ENCODE data around the gene PYGO2.
A peak's percentile ranks its signal among the peaks of the same experiment; 100 is the strongest.

Gene PYGO2

DNA sequence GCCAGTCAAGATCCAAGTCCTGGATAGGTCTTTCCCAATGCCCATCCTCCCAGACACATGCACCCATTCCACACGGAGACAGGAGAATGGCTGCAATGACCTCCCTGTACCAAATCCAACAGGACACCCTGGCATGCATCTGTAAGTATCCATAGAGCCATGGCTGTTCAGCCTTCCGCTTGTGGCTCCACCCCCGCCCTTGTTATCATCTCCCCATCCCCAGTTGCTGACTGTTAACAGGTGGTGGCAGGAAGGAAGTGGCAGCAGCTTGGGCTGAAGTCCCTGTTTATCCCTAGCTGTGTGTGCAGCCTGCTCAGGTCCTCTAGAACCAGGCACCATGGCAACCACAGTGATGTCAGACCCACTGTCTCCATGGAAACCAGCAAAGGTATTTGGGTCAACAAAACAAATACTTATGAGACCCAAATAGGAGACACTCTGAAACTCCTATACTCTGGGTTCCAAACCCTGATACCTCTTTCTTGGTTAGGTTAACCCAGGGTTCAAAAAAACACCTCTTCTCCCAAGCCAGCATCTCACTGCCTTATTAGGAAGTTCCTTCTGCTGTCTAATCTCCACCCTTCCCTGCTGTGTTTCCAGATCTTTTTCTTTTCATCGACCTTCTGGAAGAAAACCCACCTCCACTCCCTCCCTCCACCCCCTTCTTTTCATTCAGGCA, 6.4 kb downstream of the PYGO2 start:
- H3K27me3 Mint-ChIP-seq, result no peaks in the 10 kb centered on the region
- H3K4me3 Mint-ChIP-seq, result peak overlapping the region; percentile 93 to 94
- H3K36me3 Mint-ChIP-seq, result peaks cover 12 to 15% of the 10 kb centered on the region in 2 donors
- no peaks in the 10 kb centered on the region for H3K9me3 Mint-ChIP-seq
- peaks cover 61 to 86% of the 10 kb centered on the region in 2 donors for H3K4me1 Mint-ChIP-seq
- DNase-seq (peak; percentile 64), ATAC-seq (replicated peaks) (peak; percentile 75 to 82)
- peak overlapping the region; percentile 96 for H3K27ac Mint-ChIP-seq

- ATAC-seq (replicated peaks), result no peak
- Mint-ChIP-seq H3K36me3 (peaks cover 9 to 13% of the 10 kb centered on the region in 2 donors), H3K27ac (peak overlapping the region; percentile 96)
Measured at GRCh38 chr1:154954541-154954940, 7.0 kb downstream of the PYGO2 start.

GRCh38 chr1:154953611-154954038, 8.0 kb downstream of the PYGO2 start:
- Mint-ChIP-seq H3K27me3 (no peaks in the 10 kb centered on the region), H3K4me1 (peaks cover 63 to 72% of the 10 kb centered on the region in 2 donors), H3K4me3 (peak overlapping the region in 1 of 2 donors; percentile 8), H3K36me3 (peaks cover 10% of the 10 kb centered on the region in 2 donors), H3K27ac (peak overlapping the region; percentile 88), H3K9me3 (no peaks in the 10 kb centered on the region)
- no peak for ATAC-seq (replicated peaks)
- no peak for DNase-seq

More at GRCh38 chr1:154954541-154954940, 7.0 kb downstream of the PYGO2 start:
- Mint-ChIP-seq H3K4me1 (peaks cover 61 to 80% of the 10 kb centered on the region in 2 donors), H3K27me3 (no peaks in the 10 kb centered on the region), H3K4me3 (peak overlapping the region in 1 of 2 donors; percentile 22), H3K9me3 (no peaks in the 10 kb centered on the region)
- no peak for DNase-seq

DNA sequence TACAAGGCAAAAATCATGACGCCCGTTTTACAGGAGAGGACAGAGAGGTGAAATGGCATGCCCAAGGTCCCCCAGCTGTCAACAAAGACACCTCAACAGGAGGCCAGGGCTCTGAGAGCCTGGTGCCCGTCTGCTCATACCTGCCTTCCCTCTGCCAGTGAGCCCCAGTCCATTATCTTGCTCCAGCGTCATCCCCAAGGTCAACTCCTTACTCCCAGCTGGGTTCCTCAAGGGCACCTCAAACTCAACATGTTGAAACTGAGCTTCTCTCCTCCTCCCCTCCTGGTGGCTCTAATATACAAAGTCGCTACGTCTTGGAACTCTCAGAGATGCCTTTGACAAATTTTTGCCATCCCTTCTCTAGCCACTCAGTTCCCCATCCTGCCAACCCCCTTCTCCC, 8.9 kb downstream of the PYGO2 start:
- DNase-seq, result no peak
- H3K27me3 Mint-ChIP-seq, result no peaks in the 10 kb centered on the region
- H3K27ac Mint-ChIP-seq, result peak overlapping the region; percentile 88
- peaks cover 7 to 11% of the 10 kb centered on the region in 2 donors for H3K36me3 Mint-ChIP-seq
- H3K4me3 Mint-ChIP-seq, result peak overlapping the region; percentile 2 to 22
- H3K9me3 Mint-ChIP-seq, result no peaks in the 10 kb centered on the region
- ATAC-seq (replicated peaks), result no peak
- peaks cover 62 to 74% of the 10 kb centered on the region in 2 donors for H3K4me1 Mint-ChIP-seq

DNA sequence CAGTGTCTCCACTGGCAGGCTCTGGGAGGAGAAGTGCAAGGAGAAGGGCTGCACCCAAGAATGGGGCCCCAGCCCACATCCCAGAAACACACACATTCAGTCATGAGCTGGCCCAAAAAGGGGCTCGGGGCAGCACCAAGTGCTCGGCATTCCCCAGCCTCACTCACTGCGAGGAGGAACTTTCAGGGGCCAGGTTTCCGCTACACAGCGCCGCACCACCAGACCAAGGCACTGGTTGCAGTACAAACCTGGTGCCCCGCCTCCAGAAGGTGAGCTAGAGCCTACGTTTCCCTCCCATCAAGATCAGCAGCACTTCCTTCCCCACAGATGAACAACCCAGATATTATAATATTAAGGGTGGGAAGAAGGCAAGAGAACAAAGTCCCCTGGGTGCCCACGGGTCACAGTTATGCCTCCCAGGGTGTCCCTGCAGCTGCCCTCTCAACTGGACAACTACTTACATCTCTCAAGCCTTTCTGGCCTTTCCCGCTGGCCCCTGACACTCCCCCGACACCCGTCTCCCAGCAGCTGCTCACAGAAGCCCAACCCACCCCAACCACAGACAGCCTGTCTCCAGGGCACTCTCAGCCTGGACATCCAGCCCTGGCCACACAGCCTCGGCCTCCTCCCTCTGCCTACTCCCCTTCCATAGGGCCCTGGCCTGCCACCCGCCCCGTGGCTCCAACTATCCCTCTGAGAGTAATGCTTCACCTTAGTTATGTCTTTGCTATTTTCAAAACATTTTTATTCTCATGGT, 9.5 kb downstream of the PYGO2 start:
- H3K36me3 Mint-ChIP-seq, result peaks cover 8 to 13% of the 10 kb centered on the region in 2 donors
- no peak for DNase-seq
- no peaks in the 10 kb centered on the region for H3K27me3 Mint-ChIP-seq
- peak overlapping the region; percentile 88 for H3K27ac Mint-ChIP-seq
- H3K4me3 Mint-ChIP-seq, result peak overlapping the region; percentile 63 to 69
- H3K9me3 Mint-ChIP-seq, result no peaks in the 10 kb centered on the region
- peaks cover 59 to 68% of the 10 kb centered on the region in 2 donors for H3K4me1 Mint-ChIP-seq
- ATAC-seq (replicated peaks), result peak; percentile 41 to 49

- no peak for DNase-seq
- Mint-ChIP-seq H3K36me3 (peaks cover 12 to 17% of the 10 kb centered on the region in 2 donors), H3K27ac (no peak overlapping the region), H3K27me3 (no peaks in the 10 kb centered on the region), H3K4me1 (peaks cover 42 to 53% of the 10 kb centered on the region in 2 donors), H3K4me3 (no peak overlapping the region), H3K9me3 (no peaks in the 10 kb centered on the region)
- no peak for ATAC-seq (replicated peaks)
Measured at GRCh38 chr1:154948079-154948478, 13.5 kb downstream of the PYGO2 start.

DNA sequence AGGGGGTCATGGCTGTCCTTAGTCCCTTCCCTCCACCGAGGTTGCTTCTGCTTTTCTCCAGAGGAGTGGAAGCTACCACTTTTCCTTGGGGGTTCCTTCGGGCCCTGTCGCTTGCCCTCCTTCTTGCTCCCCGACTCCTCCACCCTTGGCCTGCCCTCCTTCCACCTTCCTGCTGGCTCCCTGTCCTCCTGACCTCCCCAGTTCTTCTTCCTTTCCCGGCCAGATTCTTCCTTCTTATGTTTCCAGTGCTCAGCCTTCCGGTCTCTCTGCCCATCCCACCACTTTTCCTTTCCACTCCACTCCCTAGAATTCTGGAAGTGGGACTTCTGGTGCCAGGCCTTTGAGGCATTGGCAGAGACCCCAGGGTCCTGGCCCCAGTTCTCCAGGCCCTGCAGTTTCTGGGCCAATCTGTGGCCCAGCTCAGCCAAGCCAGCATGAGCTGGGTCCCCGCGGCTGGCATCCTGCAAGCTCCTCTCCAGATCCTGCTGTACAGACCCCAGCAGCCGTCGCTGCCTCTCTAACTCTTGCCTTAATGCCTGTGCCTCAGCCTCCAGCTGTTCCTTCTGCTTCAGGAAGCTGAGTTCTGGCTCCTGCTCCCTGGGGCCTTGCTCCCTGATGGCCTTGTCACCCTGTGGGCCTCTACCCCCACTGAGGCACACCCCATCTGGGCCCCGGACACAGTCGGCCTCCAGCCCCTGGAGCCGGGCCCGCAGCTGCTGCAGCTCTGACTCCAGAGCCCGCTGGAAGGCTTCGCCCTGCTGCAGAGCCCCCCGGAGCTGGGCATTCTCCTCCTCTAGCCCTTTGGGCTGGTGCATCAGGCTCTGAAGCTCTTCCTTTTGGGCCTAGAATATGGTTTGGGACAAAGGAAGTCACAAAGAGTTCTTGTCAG, 15.4 kb downstream of the PYGO2 start:
- H3K27me3 Mint-ChIP-seq, result no peaks in the 10 kb centered on the region
- H3K9me3 Mint-ChIP-seq, result no peaks in the 10 kb centered on the region
- no peak overlapping the region for H3K4me3 Mint-ChIP-seq
- H3K27ac Mint-ChIP-seq, result peak overlapping the region; percentile 53
- peaks cover 12 to 17% of the 10 kb centered on the region in 2 donors for H3K36me3 Mint-ChIP-seq
- DNase-seq (no peak), ATAC-seq (replicated peaks) (no peak)
- H3K4me1 Mint-ChIP-seq, result peaks cover 40 to 53% of the 10 kb centered on the region in 2 donors

- H3K9me3 Mint-ChIP-seq, result no peaks in the 10 kb centered on the region
- ATAC-seq (replicated peaks) (no peak), DNase-seq (no peak)
- peaks cover 8 to 13% of the 10 kb centered on the region in 2 donors for H3K36me3 Mint-ChIP-seq
- no peak overlapping the region for H3K27ac Mint-ChIP-seq
- no peak overlapping the region for H3K4me3 Mint-ChIP-seq
- peaks cover 42 to 53% of the 10 kb centered on the region in 2 donors for H3K4me1 Mint-ChIP-seq
- no peaks in the 10 kb centered on the region for H3K27me3 Mint-ChIP-seq
Measured at GRCh38 chr1:154945160-154945961, 16.2 kb downstream of the PYGO2 start.

DNA sequence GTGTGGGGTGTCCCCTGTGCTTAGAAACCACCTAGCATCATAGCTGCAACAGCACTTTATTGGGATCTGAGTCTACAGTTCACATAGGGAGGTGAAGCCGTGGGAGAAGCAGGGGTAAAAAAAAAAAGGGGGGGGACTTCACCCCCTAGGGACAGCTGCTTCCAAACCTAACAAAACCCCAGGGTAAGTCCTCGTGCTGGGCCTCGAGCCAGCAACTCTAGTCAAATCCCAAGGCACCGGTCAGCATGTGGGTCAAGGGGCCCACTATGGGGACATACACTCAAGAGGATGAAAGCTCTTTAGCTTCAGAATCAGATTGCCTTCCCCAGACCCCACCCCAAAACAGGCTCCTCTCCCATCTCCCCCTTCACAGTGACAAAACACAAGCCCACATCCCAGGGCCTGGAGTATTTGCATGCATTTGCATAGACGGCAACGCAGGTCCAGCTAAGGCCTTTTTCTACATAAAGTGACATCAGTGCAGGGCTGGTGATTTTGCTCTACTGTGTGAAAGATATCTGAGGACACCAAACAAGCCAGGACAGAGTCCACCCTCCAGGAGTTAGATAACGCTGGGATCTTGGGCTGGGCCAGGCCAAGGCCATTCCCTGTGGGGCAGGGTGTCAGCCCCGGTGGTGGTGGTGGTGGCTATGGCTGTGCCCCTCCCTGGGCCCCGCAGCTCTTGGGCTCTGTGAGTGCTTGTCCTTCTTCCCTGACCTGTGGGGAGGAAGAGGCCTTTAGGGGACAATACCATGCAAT, 17.0 kb downstream of the PYGO2 start:
- Mint-ChIP-seq H3K9me3 (no peaks in the 10 kb centered on the region), H3K4me3 (no peak overlapping the region), H3K36me3 (peaks cover 7 to 13% of the 10 kb centered on the region in 2 donors), H3K27me3 (no peaks in the 10 kb centered on the region), H3K27ac (peak overlapping the region; percentile 53), H3K4me1 (peaks cover 45 to 58% of the 10 kb centered on the region in 2 donors)
- ATAC-seq (replicated peaks) (no peak), DNase-seq (no peak)

DNA sequence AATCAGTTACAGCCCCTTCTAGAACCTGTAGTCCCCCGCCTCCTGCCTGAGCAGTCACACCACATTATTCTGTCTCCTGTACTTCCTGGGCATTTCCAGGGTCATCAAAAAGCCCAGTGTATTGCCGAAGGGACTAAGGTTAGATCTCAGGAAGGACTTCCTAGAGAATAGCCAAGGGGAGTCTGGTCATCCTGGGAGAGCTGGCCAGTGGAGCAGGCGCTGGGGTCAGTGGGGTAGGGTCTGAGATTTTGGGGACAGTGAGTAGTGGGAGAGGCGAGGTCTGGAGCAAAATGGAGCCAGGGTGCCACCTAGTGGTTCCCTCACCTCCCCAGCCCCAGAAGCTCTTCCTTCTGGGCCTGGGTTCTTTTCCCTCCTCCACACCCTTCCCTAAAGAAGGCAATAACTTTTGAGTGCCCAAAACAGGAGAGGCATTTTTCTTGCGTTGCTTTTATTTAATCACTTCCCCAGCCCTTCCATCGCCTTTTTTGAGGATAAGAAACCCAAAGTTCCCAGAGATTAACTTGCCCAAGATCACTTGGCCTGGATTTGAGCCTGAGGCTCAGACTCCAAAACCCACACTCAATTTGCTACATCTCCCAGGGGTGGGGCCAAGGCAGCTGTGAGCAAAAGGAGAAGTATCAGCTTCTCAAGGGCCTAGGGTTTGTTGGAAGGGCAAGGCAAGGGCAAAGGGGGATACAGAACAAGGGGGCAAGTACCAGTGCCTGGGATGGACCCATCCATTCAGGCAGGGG, 17.8 kb downstream of the PYGO2 start:
- H3K9me3 Mint-ChIP-seq, result no peaks in the 10 kb centered on the region
- peak overlapping the region; percentile 53 for H3K27ac Mint-ChIP-seq
- peak overlapping the region; percentile 3 to 26 for H3K4me3 Mint-ChIP-seq
- ATAC-seq (replicated peaks) (no peak), DNase-seq (no peak)
- H3K4me1 Mint-ChIP-seq, result peaks cover 50 to 63% of the 10 kb centered on the region in 2 donors
- H3K36me3 Mint-ChIP-seq, result peaks cover 7 to 13% of the 10 kb centered on the region in 2 donors
- H3K27me3 Mint-ChIP-seq, result no peaks in the 10 kb centered on the region

DNA sequence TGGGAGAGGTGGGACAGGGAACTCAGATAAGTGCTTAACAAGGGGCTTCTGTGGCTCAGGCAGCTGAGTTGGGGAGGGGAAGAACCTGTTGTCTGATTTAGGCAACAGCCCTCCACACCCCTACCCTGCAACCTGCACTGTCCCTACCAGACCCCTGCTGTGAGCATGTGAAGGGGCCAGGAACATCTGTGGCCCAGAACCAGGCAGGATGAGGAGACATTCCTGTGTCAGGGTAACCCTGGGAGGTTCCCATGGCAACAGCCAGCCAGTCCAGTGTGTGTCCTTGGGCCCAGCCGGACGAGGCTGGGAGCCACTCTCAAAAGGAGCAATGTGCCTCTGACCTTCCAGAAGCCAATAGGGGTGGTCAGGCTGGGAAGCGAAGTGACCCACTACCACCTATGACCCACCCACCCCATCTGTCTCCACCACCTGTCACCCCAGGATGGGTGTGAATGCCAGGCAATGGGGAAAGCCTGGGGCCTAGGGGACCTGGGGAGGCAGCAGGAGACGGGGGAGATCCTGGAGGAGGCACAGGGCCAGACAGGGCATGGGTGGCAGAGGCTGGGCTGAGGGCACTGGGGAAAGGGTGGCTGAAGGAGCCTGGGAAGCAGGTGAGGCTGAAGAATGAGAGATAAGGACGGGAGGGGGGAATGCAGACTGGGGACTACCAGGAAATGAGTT, 20.1 kb downstream of the PYGO2 start:
- Mint-ChIP-seq H3K36me3 (peaks cover 1 to 4% of the 10 kb centered on the region in 2 donors), H3K27ac (peak overlapping the region; percentile 80), H3K9me3 (no peaks in the 10 kb centered on the region), H3K4me3 (no peak overlapping the region), H3K27me3 (no peaks in the 10 kb centered on the region), H3K4me1 (peaks cover 56 to 74% of the 10 kb centered on the region in 2 donors)
- ATAC-seq (replicated peaks), result no peak
- no peak for DNase-seq

GRCh38 chr1:154940651-154941194, 20.9 kb downstream of the PYGO2 start:
- H3K4me3 Mint-ChIP-seq, result peak overlapping the region; percentile 29 to 57
- ATAC-seq (replicated peaks), result peak in 1 of 2 donors; percentile 27
- H3K36me3 Mint-ChIP-seq, result peaks cover 2 to 4% of the 10 kb centered on the region in 2 donors

More at GRCh38 chr1:154940651-154941194, 20.9 kb downstream of the PYGO2 start:
- peak overlapping the region; percentile 20 for H3K27ac Mint-ChIP-seq
- no peaks in the 10 kb centered on the region for H3K27me3 Mint-ChIP-seq
- no peaks in the 10 kb centered on the region for H3K9me3 Mint-ChIP-seq
- H3K4me1 Mint-ChIP-seq, result peaks cover 59 to 74% of the 10 kb centered on the region in 2 donors
- no peak for DNase-seq

All from stimulated activated naive B cell treated with anti-CD40 and anti-IgM and Interleukin-4, amounts not matched to agents 10 μg/mL and 1 μg/mL and 100 μg/mL, for 72 hours (primary cell).